ENCODE measurements around the gene ST3GAL2. TPM values are rescaled to one million over a fixed set of nuclear protein-coding genes. Genes with fewer than 3 reads are reported as not detected.

Gene ST3GAL2
- total and polyA plus RNA-seq, 10 of the 15 experiments (the other 5 are each of a cell fraction or from before 2014, with no cell fraction given) = 0.95 to 61.7 (median 25.9) TPM

GRCh38 chr16:70470141-70470926, 31.4 kb upstream of the ST3GAL2 start:
- Histone ChIP-seq H3K4me1 (ENCODE audit: control insufficient read depth, insufficient read depth, low read length) (peaks cover 3% of the 10 kb centered on the region), H3K27me3 (replicated peaks in 1 of 2; ENCODE audit: control insufficient read depth in 2 of 2, insufficient read depth in 2 of 2, low read length in 1 of 2) (no peaks in the 10 kb centered on the region), H3K9ac (ENCODE audit: control insufficient read depth, insufficient read depth, low read length) (no peak overlapping the region), H3K27ac (ENCODE audit: control insufficient read depth, insufficient read depth) (no peak overlapping the region), H4K20me1 (ENCODE audit: control insufficient read depth, insufficient read depth) (no peaks in the 10 kb centered on the region), H3K79me2 (ENCODE audit: control insufficient read depth, insufficient read depth, low read length) (no peaks in the 10 kb centered on the region), H3K4me3 (no peak overlapping the region), H3K9me3 (replicated peaks; ENCODE audit: control insufficient read depth, insufficient read depth, low read length) (no peaks in the 10 kb centered on the region), H3K36me3 (ENCODE audit: control insufficient read depth in 2 of 2, insufficient read depth in 2 of 2, low read length in 1 of 2) (no peaks in the 10 kb centered on the region; a peak in 1 of 4 replicates), H3K4me2 (ENCODE audit: control insufficient read depth, insufficient read depth) (no peak overlapping the region), H2AFZ (ENCODE audit: control insufficient read depth, low read depth, low read length) (no peak overlapping the region)
- intact Hi-C loops (cut with micrococcal nuclease; ENCODE audit: unreplicated experiment) (no loop called here), in situ Hi-C loops (cut with MboI) (no loop called here)
- ChIA-PET SMC1A (ENCODE audit: uncharacterized antibody, unreplicated experiment) (interaction anchor here (0.9 to 1.4 kb wide), 3 partner anchors 9 to 61 kb away, joined by 3 read pairs; no protein-coding TSS in a partner anchor), POLR2A (interaction anchor here (0.7 to 1.8 kb wide), 3 partner anchors 14 to 89 kb away, joined by 3 to 5 read pairs (median 3); no protein-coding TSS in a partner anchor), CTCF (interaction anchor here (0.9 to 1.0 kb wide), 2 partner anchors 14 to 140 kb away, joined by 3 read pairs; no protein-coding TSS in a partner anchor), RAD21 (ENCODE audit: unreplicated experiment) (interaction anchor here (0.9 kb wide), 1 partner anchor 90 kb away, joined by 3 read pairs; no protein-coding TSS in a partner anchor)
- no peak for ATAC-seq
- BruUV-seq (replicated peaks) = no TSS peak
- WGBS (ENCODE audit: insufficient coverage, insufficient replicate concordance, low lambda C conversion rate, missing lambda C conversion rate) = 90% methylated on average over 10 of the region's 10 CpGs
- DNase-seq (ENCODE audit: low read depth, low spot score) = no peak
- no peak for TF ChIP-seq CREB1 (IDR thresholded peaks at IDR 0.05; ENCODE audit: low read depth)
- FAIRE-seq = no peak

- Histone ChIP-seq H3K9ac (ENCODE audit: control insufficient read depth, insufficient read depth, low read length) (no peak overlapping the region), H3K4me1 (ENCODE audit: control insufficient read depth, insufficient read depth, low read length) (no peaks in the 10 kb centered on the region), H2AFZ (ENCODE audit: control insufficient read depth, low read depth, low read length) (no peak overlapping the region), H3K4me2 (ENCODE audit: control insufficient read depth, insufficient read depth) (no peak overlapping the region), H3K79me2 (ENCODE audit: control insufficient read depth, insufficient read depth, low read length) (no peaks in the 10 kb centered on the region), H3K27me3 (replicated peaks in 1 of 2; ENCODE audit: control insufficient read depth in 2 of 2, insufficient read depth in 2 of 2, low read length in 1 of 2) (no peaks in the 10 kb centered on the region), H4K20me1 (ENCODE audit: control insufficient read depth, insufficient read depth) (no peaks in the 10 kb centered on the region), H3K36me3 (ENCODE audit: control insufficient read depth in 2 of 2, insufficient read depth in 2 of 2, low read length in 1 of 2) (no peaks in the 10 kb centered on the region; a peak in 1 of 4 replicates), H3K9me3 (replicated peaks; ENCODE audit: control insufficient read depth, insufficient read depth, low read length) (no peaks in the 10 kb centered on the region), H3K27ac (ENCODE audit: control insufficient read depth, insufficient read depth) (no peak overlapping the region), H3K4me3 (no peak overlapping the region)
- FAIRE-seq = no peak
- intact Hi-C loops (cut with micrococcal nuclease; ENCODE audit: unreplicated experiment) = no loop called here
- BruUV-seq (replicated peaks) = no TSS peak
- no peak for ATAC-seq
- no peak for DNase-seq (ENCODE audit: low read depth, low spot score)
- 86% methylated on average over 16 of the region's 16 CpGs for WGBS (ENCODE audit: insufficient coverage, insufficient replicate concordance, low lambda C conversion rate, missing lambda C conversion rate)
- ChIA-PET RAD21 (ENCODE audit: unreplicated experiment) (no interaction called here), POLR2A (interaction anchor here (1.8 kb wide), 1 partner anchor 88 kb away, joined by 5 read pairs; no protein-coding TSS in a partner anchor), SMC1A (ENCODE audit: uncharacterized antibody, unreplicated experiment) (interaction anchor here (0.9 kb wide), 2 partner anchors 14 to 61 kb away, joined by 3 read pairs; no protein-coding TSS in a partner anchor), CTCF (interaction anchor here (1.0 kb wide), 1 partner anchor 14 kb away, joined by 3 read pairs; no protein-coding TSS in a partner anchor)
- in situ Hi-C loops (cut with MboI) = loop anchor here (5.0 kb wide), 1 partner anchor 82 kb away; no protein-coding TSS in a partner anchor
- no peak for TF ChIP-seq ZNF24 (IDR thresholded peaks at IDR 0.05)
- no peak for TF ChIP-seq HDGF (IDR thresholded peaks at IDR 0.05)
- no peak for TF ChIP-seq SKIL (IDR thresholded peaks at IDR 0.05; ENCODE audit: low read depth, poor library complexity, severe bottlenecking)
- no peak for TF ChIP-seq TCF12 (IDR thresholded peaks at IDR 0.05; ENCODE audit: low read depth, low read length)
- TF ChIP-seq E4F1 (IDR thresholded peaks at IDR 0.05; ENCODE audit: borderline replicate concordance, partially characterized antibody) = no peak
- no peak for TF ChIP-seq BHLHE40 (IDR thresholded peaks at IDR 0.05; ENCODE audit: borderline replicate concordance in 1 of 2, low read depth in 2 of 2, low read length in 1 of 2)
- TF ChIP-seq SUZ12 (IDR thresholded peaks at IDR 0.05; ENCODE audit: unreplicated experiment) = no peak
- TF ChIP-seq SMC3 (IDR thresholded peaks at IDR 0.05; ENCODE audit: borderline replicate concordance, low read length) = no peak
Observed at GRCh38 chr16:70468776-70469525, 30.1 kb upstream of the ST3GAL2 start.

Measured in GM12878 (cell line).